ENCODE results near the gene CBFA2T3.

GRCh38 chr16:88864521-88864920 is 112.5 kb downstream of the CBFA2T3 start:
- TF ChIP-seq CTCF (IDR thresholded peaks at IDR 0.05; ENCODE audit: low read depth, low read length), result no peak
- TF ChIP-seq EZH2phosphoT487 (IDR thresholded peaks at IDR 0.05; ENCODE audit: low read depth), result no peak
